HT-29 (cell line): ENCODE results near the gene ATP6V1G3. TPM values are rescaled to one million over a fixed set of nuclear protein-coding genes. Genes with fewer than 3 reads are reported as not detected.
"Not testable (repeated sequence)": the region's sequence is repeated elsewhere in the genome, so short reads cannot be mapped to it uniquely, and the experiment has no call there.

ENCODE experiments used
- DNase-seq: peaks from one replicate; pipeline ENCODE4 v3.0.0-alpha.2; 2015; ENCODE audit warnings: low spot score
- total RNA-seq: library from RNA; depleted of rRNA; stranded (reverse); fragments of >200 nt; shearing (Covaris generic); gene quantifications from 2 replicates; pipeline ENCODE4 v1.2.3, GENCODE V29; 2014

ATP6V1G3 gene
- total RNA-seq, 1 experiment from 2014 or later: not detected

GRCh38 chr1:198543670-198544260 lies 3.3 kb upstream of the ATP6V1G3 start:
- DNase-seq: no peak

GRCh38 chr1:198542632-198543031 lies 2.2 kb upstream of the ATP6V1G3 start:
- no peak for DNase-seq

GRCh38 chr1:198541737-198542136 lies 1.3 kb upstream of the ATP6V1G3 start:
- no peak for DNase-seq

GRCh38 chr1:198538579-198539364 lies 1.7 kb downstream of the ATP6V1G3 start:
- no peak for DNase-seq

GRCh38 chr1:198535631-198536030 lies 4.8 kb downstream of the ATP6V1G3 start:
- DNase-seq: no peak

- DNase-seq: no peak
Observed at GRCh38 chr1:198534548-198535418, 5.7 kb downstream of the ATP6V1G3 start.

- no peak for DNase-seq
Observed at GRCh38 chr1:198531891-198532290, 8.6 kb downstream of the ATP6V1G3 start.

GRCh38 chr1:198530953-198531352 lies 9.5 kb downstream of the ATP6V1G3 start:
- DNase-seq: no peak

GRCh38 chr1:198529414-198529813 lies 11.1 kb downstream of the ATP6V1G3 start:
- DNase-seq: peak; percentile 39

- DNase-seq: peak; percentile 26
Observed at GRCh38 chr1:198528364-198528763, 12.1 kb downstream of the ATP6V1G3 start.

GRCh38 chr1:198524556-198524955 lies 15.9 kb downstream of the ATP6V1G3 start:
- DNase-seq: no peak

- DNase-seq: not testable (repeated sequence)
Observed at GRCh38 chr1:198524127-198524526, 16.4 kb downstream of the ATP6V1G3 start.

GRCh38 chr1:198523182-198523950 lies 17.1 kb downstream of the ATP6V1G3 start:
- DNase-seq: no peak

GRCh38 chr1:198520524-198521254 lies 19.8 kb downstream of the ATP6V1G3 start:
- no peak for DNase-seq

GRCh38 chr1:198519639-198520501 lies 20.6 kb downstream of the ATP6V1G3 start:
- no peak for DNase-seq

- DNase-seq: no peak
Observed at GRCh38 chr1:198517623-198518199, 22.8 kb downstream of the ATP6V1G3 start.

GRCh38 chr1:198500096-198500495 lies 40.4 kb downstream of the ATP6V1G3 start:
- no peak for DNase-seq

- DNase-seq: no peak
Observed at GRCh38 chr1:198499588-198499987, 40.9 kb downstream of the ATP6V1G3 start.

GRCh38 chr1:198498881-198499280 lies 41.6 kb downstream of the ATP6V1G3 start:
- DNase-seq: no peak

GRCh38 chr1:198498103-198498385 lies 42.4 kb downstream of the ATP6V1G3 start:
- no peak for DNase-seq
